LNCAP (cell line): Measurements from ENCODE around the gene ATAD1.

Experiments
- TF ChIP-seq, protein P1 (sequence below): fragments of 450-650 bp; IDR thresholded peaks from 2 replicates; pipeline ENCODE4 v1.5.1; 2017; ENCODE audit warnings: mild to moderate bottlenecking

The ATAD1 gene

DNA sequence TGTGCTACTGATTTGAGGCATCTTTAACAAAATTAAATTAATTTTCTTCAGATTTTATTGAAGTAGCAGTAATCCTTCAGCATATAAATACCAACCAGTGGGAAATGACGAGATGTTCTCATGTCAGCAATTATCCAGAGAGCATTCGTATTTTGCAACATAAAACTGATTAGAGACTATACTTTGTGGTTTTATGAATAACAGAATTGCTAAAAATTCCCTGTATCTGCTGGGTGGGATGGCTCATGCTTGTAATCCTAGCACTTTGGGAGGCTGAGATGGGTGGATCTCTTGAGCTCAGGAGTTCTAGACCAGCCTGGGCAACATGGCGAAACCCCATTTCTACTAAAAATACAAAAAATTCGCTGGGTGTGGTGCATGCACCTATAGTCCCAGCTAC, 56.9 kb downstream of the ATAD1 start:
- TF ChIP-seq, protein P1, sequence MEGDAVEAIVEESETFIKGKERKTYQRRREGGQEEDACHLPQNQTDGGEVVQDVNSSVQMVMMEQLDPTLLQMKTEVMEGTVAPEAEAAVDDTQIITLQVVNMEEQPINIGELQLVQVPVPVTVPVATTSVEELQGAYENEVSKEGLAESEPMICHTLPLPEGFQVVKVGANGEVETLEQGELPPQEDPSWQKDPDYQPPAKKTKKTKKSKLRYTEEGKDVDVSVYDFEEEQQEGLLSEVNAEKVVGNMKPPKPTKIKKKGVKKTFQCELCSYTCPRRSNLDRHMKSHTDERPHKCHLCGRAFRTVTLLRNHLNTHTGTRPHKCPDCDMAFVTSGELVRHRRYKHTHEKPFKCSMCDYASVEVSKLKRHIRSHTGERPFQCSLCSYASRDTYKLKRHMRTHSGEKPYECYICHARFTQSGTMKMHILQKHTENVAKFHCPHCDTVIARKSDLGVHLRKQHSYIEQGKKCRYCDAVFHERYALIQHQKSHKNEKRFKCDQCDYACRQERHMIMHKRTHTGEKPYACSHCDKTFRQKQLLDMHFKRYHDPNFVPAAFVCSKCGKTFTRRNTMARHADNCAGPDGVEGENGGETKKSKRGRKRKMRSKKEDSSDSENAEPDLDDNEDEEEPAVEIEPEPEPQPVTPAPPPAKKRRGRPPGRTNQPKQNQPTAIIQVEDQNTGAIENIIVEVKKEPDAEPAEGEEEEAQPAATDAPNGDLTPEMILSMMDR, result no peak

DNA sequence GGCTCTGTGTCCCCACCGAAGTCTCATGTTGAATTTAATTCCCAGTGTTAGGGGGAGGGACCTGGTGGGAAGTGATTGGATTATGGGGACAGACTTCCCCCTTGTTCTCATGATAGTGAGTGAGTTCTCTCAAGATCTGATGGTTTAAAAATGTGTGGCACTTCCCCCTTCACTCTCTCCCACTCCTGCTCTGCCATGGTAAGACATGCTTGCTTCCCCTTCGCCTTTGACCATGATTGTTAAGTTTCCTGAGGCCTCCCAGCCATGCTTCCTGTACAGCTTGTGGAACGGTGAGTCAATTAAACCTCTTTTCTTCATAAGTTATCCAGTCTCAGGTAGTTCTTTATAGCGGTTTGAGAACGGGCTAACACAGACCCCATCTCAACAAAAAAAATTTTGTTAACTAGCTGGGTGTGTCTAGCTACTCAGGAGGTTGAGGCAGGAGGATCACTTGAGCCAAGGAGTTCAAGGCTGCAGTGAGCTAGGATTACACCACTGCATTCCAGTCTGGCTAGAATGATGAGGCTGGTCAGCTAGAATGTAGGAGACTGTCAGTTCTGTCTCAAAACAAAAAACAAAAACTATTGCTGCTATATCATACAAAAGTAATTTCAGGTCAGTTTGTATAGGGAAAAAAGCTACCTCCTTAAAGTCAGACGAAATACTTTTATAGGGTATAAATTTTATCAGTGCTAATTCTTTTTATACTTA, 57.7 kb downstream of the ATAD1 start:
- TF ChIP-seq, protein P1, result no peak

DNA sequence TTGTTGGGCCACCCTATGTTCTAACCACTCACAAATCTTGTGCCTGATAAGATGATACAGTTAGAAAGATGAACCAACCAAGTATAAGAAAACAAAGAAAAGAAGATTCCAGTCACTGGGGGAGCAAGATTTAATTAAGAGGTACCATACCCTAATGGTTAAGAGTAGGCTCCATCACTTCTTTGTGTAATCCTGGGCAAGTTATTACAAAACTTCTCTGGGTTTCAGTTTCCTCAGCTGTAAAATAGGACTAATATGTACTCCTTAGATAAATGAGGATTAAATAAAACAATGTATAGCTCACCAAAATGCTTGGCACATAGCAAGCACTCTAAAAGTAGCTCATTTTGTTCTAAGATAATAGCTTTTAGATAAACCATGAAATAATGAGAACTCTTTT, 58.5 kb downstream of the ATAD1 start:
- TF ChIP-seq, protein P1, result no peak

DNA sequence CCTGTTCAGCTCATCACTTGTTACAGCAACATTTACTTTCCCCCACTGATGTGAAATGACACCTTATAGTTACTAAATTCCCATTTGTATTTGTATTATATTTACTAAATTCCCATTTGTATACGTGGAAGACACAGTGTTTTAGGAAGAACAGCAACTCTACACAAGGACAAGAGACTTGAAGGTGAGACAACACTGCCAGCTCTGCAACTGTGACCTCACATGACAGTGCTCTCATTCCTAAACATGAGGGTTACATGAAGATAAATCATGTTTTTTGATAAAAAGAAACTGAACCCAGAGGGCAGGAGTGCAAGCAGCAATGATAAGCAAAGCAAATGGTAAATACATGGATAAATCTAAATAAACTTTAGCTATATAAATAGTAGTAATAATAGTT, 60.3 kb downstream of the ATAD1 start:
- TF ChIP-seq, protein P1, result no peak

DNA sequence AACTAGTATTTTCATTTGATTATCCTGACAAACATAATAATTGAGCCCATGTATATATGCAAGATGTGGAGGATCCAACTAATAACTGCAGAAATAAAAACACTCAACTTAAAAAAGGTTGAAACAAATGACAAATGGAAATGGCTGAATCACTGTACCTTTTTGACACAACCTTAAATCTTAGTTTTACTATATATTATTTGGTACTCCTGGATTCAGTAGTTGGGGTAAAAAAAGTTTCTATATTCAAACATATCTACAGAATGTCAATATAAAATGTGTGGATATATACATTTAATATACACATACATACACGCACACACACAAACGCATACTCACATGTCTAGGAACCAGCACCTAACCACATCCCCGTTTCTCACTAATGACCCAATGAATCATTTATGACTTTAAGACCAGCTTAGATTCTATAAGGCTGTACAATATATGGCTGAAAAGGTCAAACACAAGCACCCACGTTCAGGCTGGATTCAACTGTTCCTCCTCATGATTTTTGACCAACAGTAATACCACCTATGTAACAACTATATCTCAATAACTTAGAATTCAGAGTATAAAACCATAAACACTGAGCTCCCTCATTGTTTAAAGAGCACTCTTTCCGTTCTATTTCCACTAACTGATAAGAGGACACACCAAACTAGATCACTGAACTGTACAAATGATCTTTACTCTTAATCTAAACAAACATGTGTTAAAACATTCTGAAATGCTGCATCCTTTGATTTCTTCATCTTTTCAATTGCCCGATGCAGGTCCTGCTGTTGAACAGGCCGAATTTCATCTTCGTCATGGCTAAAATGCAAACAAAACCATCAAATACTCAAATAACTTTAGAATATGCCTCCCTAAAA, 63.8 kb downstream of the ATAD1 start:
- TF ChIP-seq, protein P1, result no peak

DNA sequence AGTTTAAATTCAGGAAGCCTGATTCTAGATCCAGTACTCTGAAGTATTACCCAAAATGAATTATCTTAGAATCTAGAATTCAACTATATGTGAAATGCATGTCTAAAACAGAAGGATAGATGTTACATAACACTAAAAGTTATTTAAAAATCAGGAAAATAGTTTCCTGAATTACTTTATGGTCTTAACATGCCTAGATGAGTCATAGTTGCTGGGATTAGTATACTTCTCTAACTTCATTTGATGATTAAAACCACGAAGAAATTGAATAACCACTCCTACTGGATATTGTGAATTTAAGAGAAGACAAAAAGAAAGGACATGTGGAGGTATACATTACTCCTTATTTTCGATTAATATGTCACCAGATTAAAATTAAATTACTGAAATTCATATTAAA, 65.5 kb downstream of the ATAD1 start:
- TF ChIP-seq, protein P1, result no peak

DNA sequence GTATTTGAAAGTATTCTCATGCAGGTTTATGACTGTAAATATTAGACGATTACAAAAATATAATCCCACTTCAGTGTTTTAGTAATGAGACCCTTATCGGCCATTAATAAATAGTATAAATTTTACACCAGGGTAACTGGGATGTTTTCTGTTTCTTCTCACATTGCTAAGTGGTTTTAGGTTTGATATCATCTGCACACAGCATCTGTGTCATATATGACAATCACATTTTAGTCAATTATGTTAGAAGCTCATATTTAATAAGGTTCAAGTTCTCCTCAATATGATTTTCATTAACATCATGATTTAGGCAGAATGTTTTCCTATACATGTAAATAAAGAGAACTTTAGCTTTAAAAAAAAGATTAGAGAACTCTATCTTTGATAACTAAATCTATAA, 66.8 kb downstream of the ATAD1 start:
- TF ChIP-seq, protein P1, result no peak
